Measurements from ENCODE around the gene VWF.

GRCh38 chr12:6065863-6066199, 58.6 kb downstream of the VWF start:
- TF ChIP-seq CREB1 (IDR thresholded peaks at IDR 0.05; ENCODE audit: low read depth), result no peak
- TF ChIP-seq CTCF (IDR thresholded peaks at IDR 0.05 in 2 of 3, conservative IDR thresholded peaks at IDR 0.05 in 1 of 3; ENCODE audit: control insufficient read depth in 2 of 3, extremely low read depth in 1 of 3, insufficient read depth in 1 of 3, low read depth in 3 of 3, low read length in 3 of 3), result no peak
- no peak for TF ChIP-seq CHD2 (IDR thresholded peaks at IDR 0.05; ENCODE audit: borderline replicate concordance, low read depth, low read length)
- no peak for TF ChIP-seq POLR2A (IDR thresholded peaks at IDR 0.05; ENCODE audit: low read depth, low read length)
- no peak for TF ChIP-seq NR2C2 (IDR thresholded peaks at IDR 0.05; ENCODE audit: borderline replicate concordance, control insufficient read depth, insufficient read length, low read depth)
- no peak for TF ChIP-seq RAD21 (IDR thresholded peaks at IDR 0.05; ENCODE audit: insufficient read depth, low read depth, low read length)
- no peak for TF ChIP-seq ZNF24 (IDR thresholded peaks at IDR 0.05)
- no peak for TF ChIP-seq SMC3 (IDR thresholded peaks at IDR 0.05; ENCODE audit: borderline replicate concordance, low read length)
- TF ChIP-seq BACH1 (IDR thresholded peaks at IDR 0.05; ENCODE audit: borderline replicate concordance), result no peak
- no peak for TF ChIP-seq REST (IDR thresholded peaks at IDR 0.05; ENCODE audit: low read depth, low read length)
- TF ChIP-seq MAX (IDR thresholded peaks at IDR 0.05; ENCODE audit: low read depth, low read length), result no peak
